ENCODE data around the gene NEDD4L. TPM values are rescaled to one million over a fixed set of nuclear protein-coding genes. Genes with fewer than 3 reads are reported as not detected.
A peak's percentile ranks its signal among the peaks of the same experiment; 100 is the strongest.
"Not testable (repeated sequence)": the region's sequence is repeated elsewhere in the genome, so short reads cannot be mapped to it uniquely, and the experiment has no call there.

The NEDD4L gene
- total RNA-seq, 3 donors from 2014 or later = 161 to 309 (median 256) TPM

DNA sequence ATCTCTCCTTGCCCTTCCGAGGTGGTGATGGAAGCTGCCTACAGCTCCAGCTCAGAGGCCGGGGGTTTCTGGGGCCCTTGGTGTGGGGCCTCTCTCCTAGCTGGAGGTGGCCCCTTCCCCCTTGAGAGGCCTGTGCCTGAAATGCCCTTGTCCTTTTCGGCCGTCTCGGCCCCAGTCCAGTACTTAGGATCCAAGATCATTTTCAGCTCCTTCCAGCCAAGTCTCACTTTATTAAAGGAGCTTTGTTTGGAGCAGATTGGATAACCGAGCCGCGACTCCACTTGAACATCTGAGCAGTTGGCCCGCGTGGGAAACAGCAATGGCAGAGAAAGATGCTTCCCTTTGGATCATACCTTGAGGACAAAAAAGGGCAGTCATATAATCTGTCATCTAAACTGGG, 125.0 kb downstream of the NEDD4L start:
- Histone ChIP-seq H3K9me3 (no peaks in the 10 kb centered on the region), H3K36me3 (ENCODE audit: low read depth) (no peaks in the 10 kb centered on the region), H3K4me1 (ENCODE audit: low read depth) (no peaks in the 10 kb centered on the region), H3K4me3 (no peak overlapping the region)
- DNase-seq = no peak
- ATAC-seq = no peak
- intact Hi-C loops (cut with DNase I, micrococcal nuclease) = no loop called here
- TF ChIP-seq, protein P1, sequence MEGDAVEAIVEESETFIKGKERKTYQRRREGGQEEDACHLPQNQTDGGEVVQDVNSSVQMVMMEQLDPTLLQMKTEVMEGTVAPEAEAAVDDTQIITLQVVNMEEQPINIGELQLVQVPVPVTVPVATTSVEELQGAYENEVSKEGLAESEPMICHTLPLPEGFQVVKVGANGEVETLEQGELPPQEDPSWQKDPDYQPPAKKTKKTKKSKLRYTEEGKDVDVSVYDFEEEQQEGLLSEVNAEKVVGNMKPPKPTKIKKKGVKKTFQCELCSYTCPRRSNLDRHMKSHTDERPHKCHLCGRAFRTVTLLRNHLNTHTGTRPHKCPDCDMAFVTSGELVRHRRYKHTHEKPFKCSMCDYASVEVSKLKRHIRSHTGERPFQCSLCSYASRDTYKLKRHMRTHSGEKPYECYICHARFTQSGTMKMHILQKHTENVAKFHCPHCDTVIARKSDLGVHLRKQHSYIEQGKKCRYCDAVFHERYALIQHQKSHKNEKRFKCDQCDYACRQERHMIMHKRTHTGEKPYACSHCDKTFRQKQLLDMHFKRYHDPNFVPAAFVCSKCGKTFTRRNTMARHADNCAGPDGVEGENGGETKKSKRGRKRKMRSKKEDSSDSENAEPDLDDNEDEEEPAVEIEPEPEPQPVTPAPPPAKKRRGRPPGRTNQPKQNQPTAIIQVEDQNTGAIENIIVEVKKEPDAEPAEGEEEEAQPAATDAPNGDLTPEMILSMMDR (IDR thresholded peaks at IDR 0.05) = no peak

GRCh38 chr18:58169472-58169871, 125.4 kb downstream of the NEDD4L start:
- no peak overlapping the region for H3K4me3 ChIP-seq
- H3K4me1 ChIP-seq (ENCODE audit: low read depth) = no peaks in the 10 kb centered on the region
- TF ChIP-seq, protein P1 (IDR thresholded peaks at IDR 0.05) = no peak
- DNase-seq = no peak
- H3K9me3 ChIP-seq = no peaks in the 10 kb centered on the region
- no peak for ATAC-seq
- H3K36me3 ChIP-seq (ENCODE audit: low read depth) = no peaks in the 10 kb centered on the region
- intact Hi-C loops (cut with DNase I, micrococcal nuclease) = no loop called here

GRCh38 chr18:58170036-58170435, 126.0 kb downstream of the NEDD4L start:
- H3K9me3 ChIP-seq; intact Hi-C loops (cut with DNase I, micrococcal nuclease); ATAC-seq; DNase-seq; H3K4me3 ChIP-seq; H3K36me3 ChIP-seq (ENCODE audit: low read depth); H3K4me1 ChIP-seq (ENCODE audit: low read depth): not testable (repeated sequence)

DNA sequence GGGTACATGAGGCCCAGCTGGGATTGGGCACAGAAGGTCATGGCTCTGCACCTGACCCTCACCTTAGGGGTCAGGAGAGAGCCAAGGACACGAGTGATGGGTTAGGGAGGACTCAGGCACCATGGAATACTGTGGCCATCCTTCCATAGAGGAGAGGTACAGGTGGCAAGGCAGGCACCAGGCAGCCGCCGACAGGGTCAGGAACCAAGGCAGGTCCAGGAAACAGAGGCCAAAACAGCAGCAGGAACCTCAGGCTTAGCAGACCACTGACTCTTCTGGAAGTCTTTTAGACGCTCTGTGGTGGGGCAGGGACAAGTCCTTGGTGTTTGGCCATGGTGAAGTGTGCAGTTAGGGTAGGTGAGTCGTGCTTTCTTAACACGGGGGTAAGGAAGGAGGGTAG, 128.0 kb downstream of the NEDD4L start:
- H3K4me1 ChIP-seq (ENCODE audit: low read depth) = peaks cover 10% of the 10 kb centered on the region
- no peak overlapping the region for H3K4me3 ChIP-seq
- no peaks in the 10 kb centered on the region for H3K36me3 ChIP-seq (ENCODE audit: low read depth)
- no peaks in the 10 kb centered on the region for H3K9me3 ChIP-seq
- TF ChIP-seq, protein P1 (IDR thresholded peaks at IDR 0.05) = no peak
- intact Hi-C loops (cut with DNase I, micrococcal nuclease) = no loop called here
- ATAC-seq = no peak
- no peak for DNase-seq

GRCh38 chr18:58174285-58174684, 130.3 kb downstream of the NEDD4L start:
- ATAC-seq (no peak), DNase-seq (no peak)
- H3K36me3 ChIP-seq (ENCODE audit: low read depth) = no peaks in the 10 kb centered on the region
- H3K4me3 ChIP-seq = no peak overlapping the region
- H3K4me1 ChIP-seq (ENCODE audit: low read depth) = peaks cover 20% of the 10 kb centered on the region
- H3K9me3 ChIP-seq = no peaks in the 10 kb centered on the region
- intact Hi-C loops (cut with DNase I, micrococcal nuclease) = no loop called here
- TF ChIP-seq, protein P1 (IDR thresholded peaks at IDR 0.05) = no peak

GRCh38 chr18:58175122-58175785, 131.2 kb downstream of the NEDD4L start:
- ATAC-seq (peak; percentile 70), DNase-seq (no peak)
- Histone ChIP-seq H3K4me1 (ENCODE audit: low read depth) (peaks cover 20% of the 10 kb centered on the region), H3K36me3 (ENCODE audit: low read depth) (no peaks in the 10 kb centered on the region), H3K4me3 (no peak overlapping the region), H3K9me3 (no peaks in the 10 kb centered on the region)
- intact Hi-C loops (cut with DNase I, micrococcal nuclease) = no loop called here
- TF ChIP-seq, protein P1 (IDR thresholded peaks at IDR 0.05) = no peak
